Gastrocnemius medialis (tissue), 4 donors: ENCODE data around the gene IGFBP2.

ENCODE experiments used
- CTCF ChIP-seq, 5 experiments: fragments of 450-650 bp in 3 of 5; fragments of 200-600 bp in 2 of 5; sonication (generic) in 2 of 5; IDR thresholded peaks in 4 of 5; conservative IDR thresholded peaks in 1 of 5; 1 replicate in 4 of 5; 2 replicates in 1 of 5; pipeline ENCODE4 v1.5.1; 2016 to 2019; ENCODE audit warnings: antibody characterized with exemption in 5 of 5, mild to moderate bottlenecking in 3 of 5, moderate library complexity in 3 of 5
- POLR2A ChIP-seq, 2 donors: fragments of 450-650 bp; IDR thresholded peaks; one replicate each; pipeline ENCODE4 v1.6.1; 2017; ENCODE audit warnings: antibody characterized with exemption in 2 of 2, mild to moderate bottlenecking in 2 of 2, moderate library complexity in 2 of 2

DNA sequence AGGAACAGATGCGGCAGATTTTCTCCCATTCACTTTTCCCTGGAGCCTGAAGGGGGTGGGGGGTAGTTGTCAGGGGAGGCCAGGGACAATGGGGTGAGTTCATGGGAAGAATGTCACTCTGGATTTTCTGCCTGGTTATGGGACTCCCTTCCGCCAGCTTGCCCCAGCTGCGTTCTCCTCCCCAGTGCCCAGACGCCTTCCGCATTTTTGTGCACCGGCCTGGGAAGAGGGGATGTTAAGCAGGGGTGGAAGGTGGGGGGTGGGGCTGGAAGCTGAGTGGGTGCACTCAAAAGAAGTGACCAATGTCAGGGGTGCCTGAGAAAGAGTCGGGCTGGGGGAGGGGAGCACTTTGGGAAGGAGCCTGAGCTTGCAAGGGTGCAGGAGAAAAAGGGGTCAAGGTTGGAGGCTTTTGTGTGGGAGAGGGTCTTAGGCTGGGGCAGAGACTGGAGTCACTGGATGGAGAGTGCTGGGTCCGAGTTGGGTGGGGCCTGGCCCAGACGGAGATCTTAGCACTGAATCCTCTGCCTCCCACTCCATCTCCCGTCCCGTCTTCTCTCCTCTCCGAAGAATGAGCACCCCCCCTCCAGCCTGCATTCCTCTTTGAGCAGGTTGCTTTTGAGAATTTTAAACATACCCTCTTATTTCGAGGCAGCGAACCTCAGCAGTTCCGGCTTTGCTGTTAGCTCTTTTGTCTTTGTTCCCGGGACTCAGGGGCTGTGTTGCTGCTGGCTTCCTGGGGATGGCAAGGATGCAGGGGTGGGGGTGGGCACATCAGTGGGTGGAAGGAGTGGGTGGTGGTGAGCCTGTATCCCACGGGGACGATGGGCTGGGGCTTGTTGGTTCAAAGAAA is 2.7 kb downstream of the IGFBP2 start:
- no peak for TF ChIP-seq CTCF (IDR thresholded peaks at IDR 0.05 in 4 of 5, conservative IDR thresholded peaks at IDR 0.05 in 1 of 5)
- TF ChIP-seq POLR2A (IDR thresholded peaks at IDR 0.05) = no peak
